GM13976 (cell line): ENCODE results near the gene LEFTY2.
A peak's percentile ranks its signal among the peaks of the same experiment; 100 is the strongest.

ENCODE experiments used
- DNase-seq: peaks from one replicate; pipeline ENCODE4 v3.0.0; 2012; ENCODE audit warnings: low spot score
- CTCF ChIP-seq: IDR thresholded peaks from 2 replicates; pipeline ENCODE4 v1.5.1; 2012; ENCODE audit warnings: borderline replicate concordance, mild to moderate bottlenecking; ENCODE audit not compliant: insufficient read depth; ENCODE audit errors: extremely low read depth, missing control alignments, control extremely low read depth
- in situ Hi-C: fragments of 300-500 bp; cut with MboI; formaldehyde crosslinking; loops from one replicate; pipeline ENCODE4 v1.12.0; 2022; ENCODE audit warnings: low sequenced_read_pairs, mixed read lengths, inconsistent platforms; ENCODE audit not compliant: unreplicated experiment

LEFTY2 gene

GRCh38 chr1:225917101-225917500 lies 23.9 kb downstream of the LEFTY2 start:
- no peak for DNase-seq
- in situ Hi-C loops = no loop called here
- TF ChIP-seq CTCF = no peak

- no peak for DNase-seq
- in situ Hi-C loops = no loop called here
- no peak for TF ChIP-seq CTCF
These were observed 25.5 kb downstream of the LEFTY2 start for GRCh38 chr1:225915538-225915991.

- no peak for DNase-seq
- in situ Hi-C loops = no loop called here
- no peak for TF ChIP-seq CTCF
These were observed 26.1 kb downstream of the LEFTY2 start for GRCh38 chr1:225914947-225915346.

- TF ChIP-seq CTCF = no peak
- DNase-seq = no peak
- in situ Hi-C loops = no loop called here
These were observed 26.6 kb downstream of the LEFTY2 start for GRCh38 chr1:225914391-225914790.

- in situ Hi-C loops = no loop called here
- DNase-seq = peak; percentile 87
- TF ChIP-seq CTCF = peak; percentile 62
These were observed 29.6 kb downstream of the LEFTY2 start for GRCh38 chr1:225911191-225912130.

- in situ Hi-C loops = no loop called here
- TF ChIP-seq CTCF = no peak
- DNase-seq = no peak
These were observed 31.5 kb downstream of the LEFTY2 start for GRCh38 chr1:225909477-225909876.
